DND-41 (cell line): ENCODE measurements around the gene IMPDH1.

Experiments used
- ATAC-seq: fragments of 200-7000 bp; cut with Tn5 transposase; 3 replicates; pipeline ENCODE4 v1.9.1; 2021; ENCODE audit warnings: low read depth; ENCODE audit not compliant: insufficient read depth
- DNase-seq: peaks from one replicate; pipeline ENCODE4 v3.0.0-alpha.2; 2020
- H2AFZ ChIP-seq: 2 replicates; pipeline ENCODE4 v1.6.0; 2012; ENCODE audit warnings: low read depth, low read length
- H3K27ac ChIP-seq: 2 replicates; pipeline ENCODE4 v1.5.1; 2012; ENCODE audit warnings: low read length, inconsistent platforms
- H3K27me3 ChIP-seq: fragments of 200-600 bp; sonication (generic); 2 replicates; pipeline ENCODE4 v1.6.0; 2012; ENCODE audit warnings: low read length, mild to moderate bottlenecking, inconsistent platforms; ENCODE audit not compliant: insufficient read depth, poor library complexity
- H3K36me3 ChIP-seq: 2 replicates; pipeline ENCODE4 v1.5.1; 2012; ENCODE audit warnings: low read length, inconsistent platforms; ENCODE audit not compliant: insufficient read depth
- H3K4me1 ChIP-seq: 2 replicates; pipeline ENCODE4 v1.5.1; 2012; ENCODE audit warnings: mild to moderate bottlenecking, low read length; ENCODE audit not compliant: insufficient read depth
- H3K4me2 ChIP-seq: 2 replicates; pipeline ENCODE4 v1.6.0; 2012; ENCODE audit warnings: mild to moderate bottlenecking, moderate library complexity, low read length, inconsistent platforms; ENCODE audit not compliant: insufficient read depth
- H3K4me3 ChIP-seq, 2 experiments: fragments of 200-600 bp in 1 of 2; shearing (Covaris generic) in 1 of 2; 2 replicates each; pipeline ENCODE4 v1.5.1; 2012 to 2016; ENCODE audit warnings: inconsistent platforms in 2 of 2, low read length in 2 of 2, mild to moderate bottlenecking in 2 of 2, low read depth in 1 of 2, moderate library complexity in 1 of 2
- H3K79me2 ChIP-seq: 2 replicates; pipeline ENCODE4 v1.6.0; 2012; ENCODE audit warnings: low read length, inconsistent platforms; ENCODE audit not compliant: insufficient read depth
- H3K9ac ChIP-seq: 2 replicates; pipeline ENCODE4 v1.6.0; 2012; ENCODE audit warnings: low read depth, mild to moderate bottlenecking, inconsistent platforms, low read length, moderate library complexity
- H3K9me3 ChIP-seq: 2 replicates; pipeline ENCODE4 v1.5.1; 2012; ENCODE audit warnings: low read length, moderate library complexity, mild to moderate bottlenecking, inconsistent platforms; ENCODE audit not compliant: insufficient read depth, severe bottlenecking
- H4K20me1 ChIP-seq: 2 replicates; pipeline ENCODE4 v1.6.0; 2012; ENCODE audit warnings: low read length; ENCODE audit not compliant: insufficient read depth
- EZH2 ChIP-seq: IDR thresholded peaks from 3 replicates; pipeline ENCODE4 v1.6.1; 2012; ENCODE audit warnings: borderline replicate concordance, low read depth, mild to moderate bottlenecking, moderate library complexity, low read length, inconsistent platforms; ENCODE audit not compliant: severe bottlenecking
- TF ChIP-seq, protein P1 (sequence below): IDR thresholded peaks from 2 replicates; pipeline ENCODE4 v1.5.1; 2012; ENCODE audit warnings: borderline replicate concordance, low read length, moderate library complexity, mild to moderate bottlenecking; ENCODE audit not compliant: poor library complexity, severe bottlenecking; ENCODE audit errors: extremely low read depth

IMPDH1 gene

DNA sequence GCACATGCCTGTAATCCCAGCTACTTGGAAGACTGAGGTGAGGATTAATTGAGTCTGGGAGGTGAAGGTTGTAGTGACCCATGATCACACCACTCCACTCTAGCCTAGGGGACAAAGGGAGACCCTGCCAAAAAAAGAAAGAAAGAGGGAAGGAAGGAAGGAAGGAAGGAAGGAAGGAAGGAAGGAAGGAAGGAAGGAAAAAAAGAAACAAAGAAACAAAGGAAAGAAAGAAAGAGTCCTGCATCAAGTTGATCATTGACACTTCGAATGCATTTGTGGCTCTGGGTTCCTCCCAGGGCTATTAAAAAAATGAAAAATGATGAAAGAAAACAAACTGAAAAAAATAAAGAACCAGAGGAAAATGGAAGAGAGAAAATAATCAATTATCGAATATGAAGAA, 44.4 kb downstream of the IMPDH1 start:
- Histone ChIP-seq H3K4me1 (peaks cover 19% of the 10 kb centered on the region), H3K9me3 (no peaks in the 10 kb centered on the region), H3K9ac (no peak overlapping the region), H2AFZ (no peak overlapping the region), H3K79me2 (no peaks in the 10 kb centered on the region), H3K27me3 (peaks cover 56% of the 10 kb centered on the region), H3K4me3 (no peak overlapping the region), H4K20me1 (0 out of 2 replicates have a peak, but pooled peaks cover 2% of the 10 kb centered on the region), H3K27ac (no peak overlapping the region), H3K36me3 (no peaks in the 10 kb centered on the region), H3K4me2 (no peak overlapping the region)
- no peak for DNase-seq
- TF ChIP-seq, protein P1, sequence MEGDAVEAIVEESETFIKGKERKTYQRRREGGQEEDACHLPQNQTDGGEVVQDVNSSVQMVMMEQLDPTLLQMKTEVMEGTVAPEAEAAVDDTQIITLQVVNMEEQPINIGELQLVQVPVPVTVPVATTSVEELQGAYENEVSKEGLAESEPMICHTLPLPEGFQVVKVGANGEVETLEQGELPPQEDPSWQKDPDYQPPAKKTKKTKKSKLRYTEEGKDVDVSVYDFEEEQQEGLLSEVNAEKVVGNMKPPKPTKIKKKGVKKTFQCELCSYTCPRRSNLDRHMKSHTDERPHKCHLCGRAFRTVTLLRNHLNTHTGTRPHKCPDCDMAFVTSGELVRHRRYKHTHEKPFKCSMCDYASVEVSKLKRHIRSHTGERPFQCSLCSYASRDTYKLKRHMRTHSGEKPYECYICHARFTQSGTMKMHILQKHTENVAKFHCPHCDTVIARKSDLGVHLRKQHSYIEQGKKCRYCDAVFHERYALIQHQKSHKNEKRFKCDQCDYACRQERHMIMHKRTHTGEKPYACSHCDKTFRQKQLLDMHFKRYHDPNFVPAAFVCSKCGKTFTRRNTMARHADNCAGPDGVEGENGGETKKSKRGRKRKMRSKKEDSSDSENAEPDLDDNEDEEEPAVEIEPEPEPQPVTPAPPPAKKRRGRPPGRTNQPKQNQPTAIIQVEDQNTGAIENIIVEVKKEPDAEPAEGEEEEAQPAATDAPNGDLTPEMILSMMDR: no peak
- TF ChIP-seq EZH2: no peak
- no peak for ATAC-seq

DNA sequence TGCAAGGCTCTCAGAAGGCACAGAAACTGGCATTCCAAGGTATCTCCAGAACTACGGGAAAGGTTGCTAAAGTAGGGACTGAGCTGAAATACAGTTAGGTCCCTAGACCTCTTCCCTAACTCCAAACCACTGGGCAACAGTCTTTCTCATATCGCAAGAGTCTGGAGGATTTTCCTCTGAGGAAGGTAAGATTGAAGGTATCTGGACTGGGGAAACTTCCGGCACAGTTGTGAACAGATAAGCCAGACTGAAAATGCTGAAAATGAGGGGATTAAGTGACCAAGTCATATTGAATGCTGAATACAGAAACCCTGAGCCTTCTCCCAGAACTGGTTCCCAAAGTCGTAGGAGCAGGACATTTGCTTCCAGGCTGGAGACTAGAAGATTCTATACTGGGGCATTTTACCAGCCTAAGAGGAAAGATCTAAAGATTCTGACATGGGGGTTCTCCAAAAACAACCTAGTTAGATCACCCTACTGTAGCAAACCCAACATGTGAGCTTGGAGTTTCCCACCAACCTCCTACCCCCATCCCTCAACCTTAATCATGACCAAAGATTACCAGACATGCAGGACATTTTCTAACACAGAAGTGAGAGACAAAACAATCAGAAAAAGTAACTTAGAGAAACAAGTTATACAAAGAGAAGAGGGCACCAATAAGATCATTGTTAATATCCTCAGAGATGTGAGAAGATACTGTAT, 45.5 kb downstream of the IMPDH1 start:
- no peaks in the 10 kb centered on the region for H3K79me2 ChIP-seq
- peaks cover 61% of the 10 kb centered on the region for H3K27me3 ChIP-seq
- no peak overlapping the region for H3K4me3 ChIP-seq
- TF ChIP-seq, protein P1: no peak
- TF ChIP-seq EZH2: no peak
- no peaks in the 10 kb centered on the region for H3K9me3 ChIP-seq
- H3K36me3 ChIP-seq: no peaks in the 10 kb centered on the region
- peaks cover 25% of the 10 kb centered on the region for H3K4me1 ChIP-seq
- 0 out of 2 replicates have a peak, but pooled peaks cover 2% of the 10 kb centered on the region for H4K20me1 ChIP-seq
- no peak overlapping the region for H2AFZ ChIP-seq
- no peak overlapping the region for H3K9ac ChIP-seq
- DNase-seq (no peak), ATAC-seq (no peak)
- no peak overlapping the region for H3K27ac ChIP-seq
- no peak overlapping the region for H3K4me2 ChIP-seq

DNA sequence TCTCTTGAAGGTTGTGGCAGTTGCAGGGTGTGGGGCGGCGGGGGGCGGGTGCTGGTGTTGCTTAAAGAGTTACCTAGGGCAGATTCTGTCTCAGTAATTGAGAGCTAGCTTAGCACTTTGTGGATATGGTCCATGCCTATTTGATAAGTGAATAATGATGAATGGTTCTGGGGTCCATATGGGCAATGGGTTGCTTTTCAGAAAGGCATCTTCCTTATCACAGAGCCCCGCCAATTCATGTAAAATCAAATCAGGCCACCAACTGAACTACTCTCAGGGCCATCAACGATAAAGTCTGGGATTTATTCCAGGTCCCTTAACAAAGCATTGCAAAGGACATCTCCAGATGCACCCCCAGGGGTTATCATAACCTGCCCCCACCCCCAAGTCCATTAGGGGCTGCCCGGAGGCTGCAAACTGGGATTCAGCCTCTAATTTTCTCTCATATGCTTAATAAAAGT, 46.5 kb downstream of the IMPDH1 start:
- Histone ChIP-seq H3K36me3 (no peaks in the 10 kb centered on the region), H3K27ac (no peak overlapping the region), H4K20me1 (0 out of 2 replicates have a peak, but pooled peaks cover 2% of the 10 kb centered on the region), H3K4me3 (no peak overlapping the region), H3K9me3 (no peaks in the 10 kb centered on the region), H3K79me2 (no peaks in the 10 kb centered on the region), H2AFZ (no peak overlapping the region), H3K27me3 (peaks cover 63% of the 10 kb centered on the region), H3K4me2 (no peak overlapping the region), H3K4me1 (peaks cover 25% of the 10 kb centered on the region), H3K9ac (no peak overlapping the region)
- DNase-seq (no peak), ATAC-seq (no peak)
- TF ChIP-seq EZH2: no peak
- TF ChIP-seq, protein P1: no peak
